GM18505 (cell line): ENCODE measurements around the gene DUSP7.

Experiments used
- ATAC-seq: cut with Tn5 transposase; IDR thresholded peaks from one replicate; pipeline ENCODE4 v1.9.1; 2021; ENCODE audit not compliant: unreplicated experiment
- POLR2A ChIP-seq: IDR thresholded peaks from 4 replicates; pipeline ENCODE4 v1.6.1; 2011; ENCODE audit warnings: borderline replicate concordance; ENCODE audit not compliant: insufficient read depth, insufficient read length; ENCODE audit errors: extremely low read depth

Gene DUSP7

DNA sequence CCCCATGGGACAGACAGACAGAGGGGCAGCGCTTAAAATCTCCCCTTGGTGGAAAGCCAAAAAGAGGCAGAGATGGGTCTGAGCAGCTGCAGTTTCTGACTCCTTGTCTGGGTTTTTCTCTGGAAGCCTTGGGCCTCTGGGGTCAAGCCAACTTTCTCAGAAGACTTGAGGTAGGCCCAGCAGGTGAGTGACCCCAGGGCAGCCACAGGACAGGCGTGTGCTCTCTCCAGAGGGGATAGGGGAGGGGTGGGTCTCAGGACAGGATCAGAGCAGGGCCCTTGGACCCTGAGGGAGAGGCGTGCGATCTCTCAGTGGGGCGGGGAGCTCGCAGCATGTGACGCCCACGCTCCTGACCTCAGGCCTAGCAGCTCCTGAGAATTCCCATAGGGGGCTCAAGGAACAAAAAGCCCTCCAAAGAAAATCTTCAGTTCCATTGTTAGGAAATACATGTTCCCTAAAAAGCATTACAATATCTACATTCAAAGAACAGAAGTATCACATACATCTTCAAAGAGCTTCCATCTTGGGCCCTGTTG, 34.6 kb upstream of the DUSP7 start:
- ATAC-seq, result no peak
- no peak for TF ChIP-seq POLR2A

DNA sequence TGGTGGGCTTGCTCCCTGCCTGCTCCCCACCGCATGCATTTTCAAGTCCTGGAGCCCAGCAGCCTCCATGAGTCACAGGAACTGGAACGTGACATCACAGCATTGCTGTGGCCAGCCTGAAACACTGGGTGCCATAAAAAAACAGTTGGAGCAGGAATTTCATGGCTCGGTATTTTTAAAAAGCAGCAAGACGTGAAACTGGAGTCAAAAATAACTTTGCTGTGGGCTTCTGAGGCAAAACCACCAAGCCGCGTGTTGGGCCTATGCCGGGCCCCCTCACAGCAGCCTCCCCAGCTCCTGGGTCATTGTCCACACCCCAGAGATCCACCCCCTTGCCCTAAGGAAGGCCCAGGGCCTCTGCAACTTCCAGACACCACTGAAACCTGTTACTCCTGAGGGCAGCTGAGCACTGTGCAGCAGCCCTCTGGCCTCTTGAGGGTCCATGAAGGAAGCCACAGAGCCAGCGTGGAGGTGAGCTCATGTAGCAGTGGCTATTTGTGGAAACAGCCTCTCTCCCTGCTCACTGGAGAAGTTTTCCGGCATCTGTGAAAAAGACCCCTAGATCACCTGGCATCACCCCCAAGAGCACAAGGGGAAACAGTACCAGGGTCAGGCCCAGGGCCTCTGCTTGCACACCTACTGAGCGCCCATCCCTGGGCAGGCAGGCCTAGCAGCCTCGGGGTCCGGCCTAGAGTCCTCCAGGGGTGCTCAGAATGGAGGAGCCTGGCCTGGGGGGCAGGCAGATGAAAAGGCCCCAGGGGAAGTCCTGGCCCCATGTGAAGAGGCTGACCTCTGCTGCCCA, 34.0 kb upstream of the DUSP7 start:
- ATAC-seq, result no peak
- TF ChIP-seq POLR2A, result no peak

DNA sequence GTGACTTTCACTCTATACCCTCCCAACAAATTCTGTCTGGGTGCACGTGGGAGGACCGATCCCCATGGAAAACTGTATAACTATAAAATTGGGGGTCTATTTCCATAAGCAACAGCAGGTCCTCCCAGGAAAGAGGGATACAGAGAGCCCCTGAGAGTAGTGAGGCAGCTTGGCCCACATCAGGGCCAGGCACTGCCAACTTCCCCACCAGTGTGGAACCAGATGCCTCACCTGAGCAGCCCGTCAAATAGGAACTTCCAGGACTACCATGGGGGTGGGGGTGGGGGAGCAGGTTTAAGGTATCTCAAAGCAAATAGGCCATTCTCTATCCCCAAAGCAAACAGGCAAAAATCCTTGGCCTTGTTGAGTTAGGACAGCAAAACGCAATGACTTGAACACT, 33.3 kb upstream of the DUSP7 start:
- TF ChIP-seq POLR2A, result no peak
- ATAC-seq, result no peak

DNA sequence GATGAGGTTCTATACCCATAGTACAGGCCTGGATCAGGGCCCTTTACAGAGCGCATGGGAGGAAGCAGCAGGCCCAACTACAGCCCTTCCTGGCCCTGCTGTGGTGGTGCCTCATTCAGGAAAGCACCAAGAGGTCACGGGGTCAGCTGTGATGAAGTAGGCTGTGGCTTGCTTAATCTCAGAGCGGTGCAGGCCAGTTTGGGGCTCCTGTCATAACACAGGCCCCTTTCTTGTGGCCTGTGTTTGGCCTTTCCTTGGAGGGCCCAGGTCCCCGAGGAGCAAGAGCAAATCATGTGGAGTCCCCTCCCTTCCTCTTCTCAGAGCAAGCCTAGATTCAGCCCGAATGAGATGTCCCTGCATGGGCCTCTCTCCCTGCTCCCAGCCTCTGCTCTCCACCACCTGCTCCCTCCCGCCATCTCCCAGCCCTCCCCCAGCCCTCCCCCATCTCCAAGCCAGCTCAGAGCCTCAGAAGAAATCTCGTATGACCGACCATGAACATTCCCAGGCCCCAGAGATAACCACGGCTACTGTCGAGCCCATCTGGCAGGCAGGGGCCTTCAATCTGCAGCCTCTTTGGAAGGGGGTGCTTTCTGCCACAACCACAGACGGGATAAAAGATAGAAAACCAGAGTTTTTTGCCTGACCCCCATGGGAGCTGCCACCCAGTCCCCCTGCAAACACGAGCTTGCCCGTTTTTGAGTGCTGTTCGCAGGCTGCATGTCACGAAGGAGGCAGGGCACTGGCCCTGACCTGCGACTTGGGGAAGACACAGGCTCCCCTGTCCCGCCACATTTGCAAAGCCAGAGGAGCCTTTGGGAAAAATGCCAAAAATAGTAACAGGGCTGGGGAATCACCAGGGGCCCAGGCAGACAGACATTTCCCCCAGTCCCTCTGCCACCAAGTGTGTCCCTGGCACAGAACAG, 32.3 kb upstream of the DUSP7 start:
- no peak for ATAC-seq
- no peak for TF ChIP-seq POLR2A

DNA sequence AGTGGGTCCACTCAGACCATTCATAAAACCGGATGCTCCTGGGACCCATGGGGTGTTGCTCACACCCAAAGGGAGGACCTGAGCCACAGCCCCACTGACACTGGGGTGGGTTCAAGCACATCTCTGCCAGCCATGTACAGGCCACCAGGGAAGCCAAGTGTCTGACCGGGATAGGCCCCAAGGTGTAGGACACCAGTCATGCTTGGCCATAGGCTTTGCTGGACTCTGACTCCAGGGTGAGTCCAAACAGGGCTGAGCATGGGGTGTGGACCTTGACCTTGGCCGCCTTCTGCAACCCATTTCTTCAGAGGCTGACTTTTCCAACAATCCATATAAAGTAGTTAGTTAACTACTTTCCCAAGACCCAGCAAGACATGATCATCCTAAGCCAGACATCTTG, 31.4 kb upstream of the DUSP7 start:
- TF ChIP-seq POLR2A, result no peak
- ATAC-seq, result no peak

DNA sequence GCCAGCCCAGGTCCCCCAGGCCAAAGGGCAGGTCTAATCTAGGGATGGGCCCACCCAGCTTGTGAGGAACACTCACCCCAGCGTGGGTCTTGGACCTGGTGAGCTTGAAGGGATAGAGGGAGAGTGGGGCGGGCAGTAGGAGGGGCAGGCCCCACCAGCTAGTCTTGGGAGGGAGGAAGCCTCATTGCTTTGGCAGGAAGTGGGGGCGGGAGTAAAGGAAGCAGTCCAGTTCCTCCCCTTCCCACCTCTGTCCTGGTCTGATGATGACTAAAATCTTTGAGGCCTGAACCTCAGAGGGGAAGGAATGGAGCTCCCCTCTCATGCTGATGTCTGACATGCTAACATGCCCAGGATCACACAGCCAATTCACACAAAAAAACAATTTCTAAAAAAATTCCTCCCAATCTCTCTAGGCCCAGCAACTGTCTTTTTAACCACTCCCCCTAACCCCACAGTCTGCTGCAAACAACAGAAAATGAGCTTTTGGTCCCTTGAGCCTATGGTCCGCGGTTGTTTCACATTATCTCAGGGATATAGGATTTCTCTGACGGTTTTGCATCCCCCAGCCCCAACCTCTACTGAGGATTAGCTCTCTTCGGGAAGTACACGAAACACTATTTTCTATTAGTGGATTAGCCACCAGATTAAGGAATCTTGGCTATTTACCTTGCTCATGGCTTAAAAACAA, 30.7 kb upstream of the DUSP7 start:
- TF ChIP-seq POLR2A, result no peak
- no peak for ATAC-seq

DNA sequence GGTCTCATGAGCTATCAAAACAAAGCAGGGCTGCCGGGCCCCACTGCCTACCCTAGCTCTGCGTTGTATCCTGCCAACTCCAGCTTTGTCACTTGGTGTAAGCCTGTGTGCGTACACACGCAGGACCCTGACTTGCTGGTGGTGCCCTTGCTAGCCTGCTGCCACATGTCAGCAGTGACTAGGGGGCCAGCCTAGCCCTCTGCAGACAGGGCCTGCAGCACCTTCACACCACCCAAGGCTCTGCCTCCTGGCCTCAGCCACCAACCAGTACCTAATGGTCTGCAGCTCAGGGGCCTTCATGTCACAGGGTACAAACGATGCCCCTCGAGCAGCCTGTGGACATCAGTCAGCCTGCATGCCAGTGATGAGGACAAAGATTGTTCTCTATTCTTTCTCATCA, 30.1 kb upstream of the DUSP7 start:
- no peak for TF ChIP-seq POLR2A
- no peak for ATAC-seq

DNA sequence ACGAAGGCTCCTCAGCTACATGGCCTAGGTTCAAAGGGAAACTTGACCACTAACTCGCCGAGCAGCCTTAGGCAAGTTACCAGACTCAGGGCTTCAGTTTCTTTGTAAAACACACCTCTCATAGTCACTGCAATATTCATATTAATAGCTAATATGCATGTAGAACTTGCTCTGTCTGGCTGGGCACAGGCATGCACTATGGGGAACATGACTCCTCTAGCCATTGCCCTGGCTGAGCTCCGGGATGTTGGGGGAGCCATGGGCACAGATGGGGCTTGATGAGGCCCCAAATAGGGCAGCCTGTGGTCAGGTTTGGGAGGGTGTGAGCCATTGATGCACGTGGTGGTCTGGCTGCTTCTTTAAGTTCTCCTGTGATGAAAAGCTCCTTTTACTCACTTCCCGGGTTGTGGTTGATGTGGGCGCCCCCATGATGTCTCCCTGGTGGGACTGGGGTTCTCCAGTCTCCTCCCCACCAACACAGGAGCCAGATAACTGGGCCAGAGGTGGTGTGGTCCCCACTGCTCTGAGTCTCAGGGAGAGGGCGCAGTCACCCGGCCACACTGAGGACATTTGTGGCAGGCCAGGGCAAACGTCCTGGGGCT, 29.4 kb upstream of the DUSP7 start:
- no peak for TF ChIP-seq POLR2A
- ATAC-seq, result no peak

DNA sequence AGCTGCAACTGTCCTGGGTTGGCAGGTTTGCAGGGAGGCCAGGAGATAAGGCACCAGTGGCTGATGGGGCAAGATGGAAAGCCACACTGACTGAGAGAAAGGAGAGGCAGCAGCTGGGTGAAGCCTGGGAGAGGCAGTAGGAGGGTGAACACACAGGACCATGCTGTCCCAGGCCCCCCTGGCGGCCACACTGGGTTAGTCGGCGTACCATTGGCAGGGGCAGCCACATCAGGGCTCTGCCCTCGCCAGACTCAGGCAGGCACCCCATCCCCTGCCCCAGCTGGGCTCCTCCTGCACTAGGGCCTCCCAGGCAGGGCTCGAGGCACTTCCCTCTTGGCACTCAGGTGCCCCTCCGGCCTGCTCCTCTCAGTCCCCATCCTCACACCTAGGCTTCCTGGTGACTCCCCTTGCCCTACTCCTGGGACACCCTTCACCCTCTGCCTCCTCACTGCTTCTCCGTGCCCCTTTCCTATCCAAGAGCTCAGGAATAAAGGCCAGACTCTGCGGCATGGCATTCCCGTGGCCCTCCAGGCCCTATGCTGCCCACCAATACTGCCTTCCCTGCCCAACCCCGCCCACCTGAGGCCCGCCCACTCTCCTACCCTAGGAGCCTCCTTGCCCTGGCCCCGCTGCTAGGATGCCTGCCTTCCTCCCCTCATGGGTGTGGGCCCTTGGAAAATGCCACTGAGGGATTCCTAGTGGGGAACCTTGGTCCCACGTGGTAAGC, 28.7 kb upstream of the DUSP7 start:
- TF ChIP-seq POLR2A, result no peak
- no peak for ATAC-seq

DNA sequence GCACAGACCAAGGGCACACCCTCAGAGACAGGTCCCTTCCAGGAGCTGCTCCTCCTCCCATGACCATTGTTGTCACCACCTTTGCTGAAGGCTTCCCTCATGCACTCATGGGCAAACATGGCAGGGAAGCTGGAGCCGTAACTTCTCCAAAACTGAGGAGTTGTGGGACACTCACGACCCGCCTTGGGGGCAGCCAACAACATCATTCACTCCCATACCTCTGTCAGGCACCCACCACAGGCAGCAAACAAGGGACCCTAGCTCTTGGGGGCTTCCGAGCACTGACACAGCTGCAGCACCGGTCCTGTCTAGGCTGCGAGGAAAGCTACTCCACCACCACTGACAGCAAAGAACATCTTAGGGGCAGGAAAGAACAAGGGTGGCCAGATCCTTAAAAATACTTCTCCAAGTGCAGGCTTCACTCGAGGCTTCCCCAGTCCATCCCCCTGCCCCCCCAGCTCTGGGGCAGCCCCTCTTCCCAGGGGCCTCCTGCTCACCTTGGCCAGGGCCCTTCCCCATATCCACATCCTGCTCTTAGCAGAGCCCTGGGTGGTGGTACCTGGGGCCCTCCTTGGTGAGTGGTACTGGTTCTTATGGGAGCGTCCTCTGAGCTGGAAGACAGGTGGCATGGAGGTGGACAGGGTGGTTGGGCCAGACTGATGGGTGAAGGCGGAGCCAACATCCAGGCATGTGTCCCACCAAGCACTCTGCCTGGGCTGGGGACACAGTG, 28.0 kb upstream of the DUSP7 start:
- TF ChIP-seq POLR2A, result no peak
- no peak for ATAC-seq

DNA sequence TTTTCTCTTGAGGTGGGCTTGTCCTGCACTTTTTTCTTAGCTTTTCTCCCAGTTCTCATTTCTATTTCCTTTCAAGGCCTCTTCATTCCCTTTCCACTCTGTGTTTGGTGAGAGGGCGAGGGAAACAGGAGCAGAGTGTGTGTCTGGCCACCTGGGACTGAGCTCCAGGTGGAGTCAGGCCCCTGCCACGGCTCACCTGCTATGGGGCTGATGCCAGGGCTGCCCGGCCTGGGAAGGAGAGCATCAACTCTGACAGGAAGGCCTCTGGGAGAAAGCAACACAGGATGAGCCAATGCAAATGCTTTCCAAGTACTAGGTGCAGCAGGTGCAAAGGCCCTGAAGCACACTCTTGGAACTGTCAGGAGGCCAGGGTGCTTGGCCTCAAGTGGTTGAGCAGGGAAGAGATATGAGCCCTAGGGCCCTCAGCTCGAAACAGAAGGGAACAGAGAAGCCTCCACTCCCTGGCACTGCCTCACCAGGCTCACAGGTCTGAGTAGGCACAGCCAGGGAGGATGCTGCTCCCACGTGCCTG, 27.3 kb upstream of the DUSP7 start:
- no peak for TF ChIP-seq POLR2A
- ATAC-seq, result no peak

DNA sequence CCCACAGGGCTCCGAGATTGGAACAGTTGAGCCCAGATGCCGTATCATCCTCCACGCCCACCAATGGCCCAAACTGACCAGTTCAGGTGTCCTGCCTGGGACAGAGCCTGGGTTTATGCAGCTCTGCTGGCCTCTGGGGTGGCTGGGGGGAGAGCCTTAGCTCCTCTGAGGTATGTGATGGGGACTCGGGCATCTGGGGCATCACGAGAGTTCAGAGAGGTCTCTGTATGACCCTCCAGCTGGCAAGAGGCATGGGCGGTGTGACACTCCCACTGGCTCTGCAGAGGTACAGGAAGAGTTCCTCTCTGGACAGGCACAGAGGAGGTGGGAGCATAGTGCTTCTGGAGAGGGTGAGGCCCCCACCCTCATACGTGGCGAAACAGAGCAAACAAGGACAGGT, 26.6 kb upstream of the DUSP7 start:
- no peak for ATAC-seq
- no peak for TF ChIP-seq POLR2A
